Measurements from ENCODE around the gene JMJD8.

GRCh38 chr16:725041-725376 lies 40.9 kb upstream of the JMJD8 start:
- TF ChIP-seq POLR2AphosphoS5 (IDR thresholded peaks at IDR 0.05) (no peak), POLR2A (IDR thresholded peaks at IDR 0.05) (no peak), EP300 (IDR thresholded peaks at IDR 0.05) (no peak)
- TF ChIP-seq, protein P1, sequence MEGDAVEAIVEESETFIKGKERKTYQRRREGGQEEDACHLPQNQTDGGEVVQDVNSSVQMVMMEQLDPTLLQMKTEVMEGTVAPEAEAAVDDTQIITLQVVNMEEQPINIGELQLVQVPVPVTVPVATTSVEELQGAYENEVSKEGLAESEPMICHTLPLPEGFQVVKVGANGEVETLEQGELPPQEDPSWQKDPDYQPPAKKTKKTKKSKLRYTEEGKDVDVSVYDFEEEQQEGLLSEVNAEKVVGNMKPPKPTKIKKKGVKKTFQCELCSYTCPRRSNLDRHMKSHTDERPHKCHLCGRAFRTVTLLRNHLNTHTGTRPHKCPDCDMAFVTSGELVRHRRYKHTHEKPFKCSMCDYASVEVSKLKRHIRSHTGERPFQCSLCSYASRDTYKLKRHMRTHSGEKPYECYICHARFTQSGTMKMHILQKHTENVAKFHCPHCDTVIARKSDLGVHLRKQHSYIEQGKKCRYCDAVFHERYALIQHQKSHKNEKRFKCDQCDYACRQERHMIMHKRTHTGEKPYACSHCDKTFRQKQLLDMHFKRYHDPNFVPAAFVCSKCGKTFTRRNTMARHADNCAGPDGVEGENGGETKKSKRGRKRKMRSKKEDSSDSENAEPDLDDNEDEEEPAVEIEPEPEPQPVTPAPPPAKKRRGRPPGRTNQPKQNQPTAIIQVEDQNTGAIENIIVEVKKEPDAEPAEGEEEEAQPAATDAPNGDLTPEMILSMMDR (IDR thresholded peaks at IDR 0.05): no peak
